ENCODE measurements around the gene CDS2. TPM values are rescaled to one million over a fixed set of nuclear protein-coding genes. Genes with fewer than 3 reads are reported as not detected.

The CDS2 gene
- total and polyA plus RNA-seq, 4 donors, result 9.6 to 31.6 (median 14.4) TPM

- TF ChIP-seq REST (IDR thresholded peaks at IDR 0.05) (no peak), HNF4G (IDR thresholded peaks at IDR 0.05) (no peak), RXRA (IDR thresholded peaks at IDR 0.05) (no peak), FOXA2 (IDR thresholded peaks at IDR 0.05) (no peak), GABPA (IDR thresholded peaks at IDR 0.05 in 1 of 2, conservative IDR thresholded peaks at IDR 0.05 in 1 of 2) (no peak), JUND (IDR thresholded peaks at IDR 0.05) (no peak), FOXA1 (IDR thresholded peaks at IDR 0.05) (no peak), RAD21 (IDR thresholded peaks at IDR 0.05) (no peak), HNF4A (conservative IDR thresholded peaks at IDR 0.05) (no peak), NR2F2 (IDR thresholded peaks at IDR 0.05) (no peak), MAX (IDR thresholded peaks at IDR 0.05) (no peak)
Measured at GRCh38 chr20:5168651-5169396, 42.0 kb downstream of the CDS2 start (continued).

GRCh38 chr20:5170341-5170740 is 43.5 kb downstream of the CDS2 start:
- peaks cover 0 to 4% (median 2%) of the 10 kb centered on the region in 4 donors for H3K36me3 ChIP-seq (ENCODE audit: control insufficient read depth in 4 of 4, insufficient read depth in 3 of 4, low read depth in 1 of 4, low read length in 3 of 4)
- H3K27me3 ChIP-seq (ENCODE audit: control insufficient read depth in 4 of 4, insufficient read depth in 4 of 4, low read length in 3 of 4), result no peaks in the 10 kb centered on the region
- no peak for DNase-seq (ENCODE audit: low spot score)
- TF ChIP-seq JUND (IDR thresholded peaks at IDR 0.05) (no peak), RXRA (IDR thresholded peaks at IDR 0.05) (no peak), EGR1 (IDR thresholded peaks at IDR 0.05; ENCODE audit: low read depth in 2 of 2) (no peak), ATF3 (IDR thresholded peaks at IDR 0.05) (no peak), MAX (IDR thresholded peaks at IDR 0.05) (no peak), HNF4G (IDR thresholded peaks at IDR 0.05) (no peak), HNF4A (conservative IDR thresholded peaks at IDR 0.05) (no peak), CTCF (IDR thresholded peaks at IDR 0.05; ENCODE audit: low read depth, low read length, missing input control) (no peak), FOXA1 (IDR thresholded peaks at IDR 0.05) (no peak)
- H3K9ac ChIP-seq (ENCODE audit: low read depth in 1 of 2, low read length in 2 of 2), result no peak overlapping the region
- H3K4me3 ChIP-seq (ENCODE audit: low read depth in 1 of 3, low read length in 3 of 3), result no peak overlapping the region
- no peaks in the 10 kb centered on the region for H3K9me3 ChIP-seq (ENCODE audit: control insufficient read depth in 4 of 4, low read length in 3 of 4)
- 83% methylated on average over 8 of the region's 8 CpGs for WGBS
- no peak overlapping the region for H3K27ac ChIP-seq (ENCODE audit: low read depth in 1 of 2, low read length in 2 of 2)
- H3K4me1 ChIP-seq (ENCODE audit: control insufficient read depth in 4 of 4, insufficient read depth in 4 of 4, low read length in 3 of 4), result peaks cover 19 to 51% (median 40%) of the 10 kb centered on the region in 4 donors
